Fibroblast of villous mesenchyme (primary cell): ENCODE measurements around the gene ANO2. TPM values are rescaled to one million over a fixed set of nuclear protein-coding genes. Genes with fewer than 3 reads are reported as not detected.
"Not testable (repeated sequence)": the region's sequence is repeated elsewhere in the genome, so short reads cannot be mapped to it uniquely, and the experiment has no call there.

Experiments used
- DNase-seq: peaks from one replicate; pipeline ENCODE4 v3.0.0-alpha.2; 2010; ENCODE audit warnings: low read depth
- H3K4me3 ChIP-seq: 2 replicates; pipeline ENCODE4 v1.5.1; 2011; ENCODE audit warnings: low read depth, mild to moderate bottlenecking, low read length
- total RNA-seq: library from RNA; depleted of rRNA; stranded (reverse); fragments of >200 nt; gene quantifications from 2 replicates; pipeline ENCODE4 v1.2.3, GENCODE V29; 2012
- TF ChIP-seq, protein P1 (sequence below): IDR thresholded peaks from 2 replicates; pipeline ENCODE4 v1.5.1; 2012; ENCODE audit warnings: low read depth, mild to moderate bottlenecking, low read length; ENCODE audit not compliant: insufficient read depth

ANO2 gene
- total RNA-seq, 1 donor = 0.43 TPM

DNA sequence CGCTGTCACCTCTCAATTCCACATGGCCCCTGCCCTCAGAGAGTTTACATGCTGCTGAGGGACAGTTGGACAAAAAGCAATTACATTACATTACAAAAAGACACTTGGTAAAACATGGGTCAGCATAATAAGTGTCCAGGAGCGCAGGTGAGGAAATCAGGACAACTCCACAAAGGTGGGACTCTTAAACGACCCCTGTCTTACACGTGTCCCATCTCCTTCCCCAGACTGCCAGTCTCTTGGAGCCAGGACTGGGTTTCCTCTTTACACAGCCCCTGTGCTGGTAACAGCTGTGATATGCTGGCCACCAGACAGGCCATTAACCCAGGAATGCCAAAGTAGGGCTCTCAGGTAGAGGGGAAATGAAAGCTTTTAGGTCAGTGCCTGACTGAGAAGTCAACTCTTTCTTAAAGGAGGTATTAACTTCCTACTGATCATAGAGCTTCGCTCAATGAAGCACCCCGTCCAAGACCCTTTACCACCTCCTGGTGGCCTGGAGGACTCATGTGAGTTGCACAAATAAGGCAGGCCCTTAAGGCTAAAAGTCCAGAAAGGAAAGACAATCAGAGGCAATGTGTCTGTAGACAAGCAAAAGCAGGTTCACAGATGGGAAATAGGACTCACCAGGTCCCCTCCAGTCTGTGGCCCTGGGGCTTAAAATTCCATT, 55.5 kb downstream of the ANO2 start:
- TF ChIP-seq, protein P1, sequence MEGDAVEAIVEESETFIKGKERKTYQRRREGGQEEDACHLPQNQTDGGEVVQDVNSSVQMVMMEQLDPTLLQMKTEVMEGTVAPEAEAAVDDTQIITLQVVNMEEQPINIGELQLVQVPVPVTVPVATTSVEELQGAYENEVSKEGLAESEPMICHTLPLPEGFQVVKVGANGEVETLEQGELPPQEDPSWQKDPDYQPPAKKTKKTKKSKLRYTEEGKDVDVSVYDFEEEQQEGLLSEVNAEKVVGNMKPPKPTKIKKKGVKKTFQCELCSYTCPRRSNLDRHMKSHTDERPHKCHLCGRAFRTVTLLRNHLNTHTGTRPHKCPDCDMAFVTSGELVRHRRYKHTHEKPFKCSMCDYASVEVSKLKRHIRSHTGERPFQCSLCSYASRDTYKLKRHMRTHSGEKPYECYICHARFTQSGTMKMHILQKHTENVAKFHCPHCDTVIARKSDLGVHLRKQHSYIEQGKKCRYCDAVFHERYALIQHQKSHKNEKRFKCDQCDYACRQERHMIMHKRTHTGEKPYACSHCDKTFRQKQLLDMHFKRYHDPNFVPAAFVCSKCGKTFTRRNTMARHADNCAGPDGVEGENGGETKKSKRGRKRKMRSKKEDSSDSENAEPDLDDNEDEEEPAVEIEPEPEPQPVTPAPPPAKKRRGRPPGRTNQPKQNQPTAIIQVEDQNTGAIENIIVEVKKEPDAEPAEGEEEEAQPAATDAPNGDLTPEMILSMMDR = no peak
- H3K4me3 ChIP-seq = no peak overlapping the region
- DNase-seq = no peak

DNA sequence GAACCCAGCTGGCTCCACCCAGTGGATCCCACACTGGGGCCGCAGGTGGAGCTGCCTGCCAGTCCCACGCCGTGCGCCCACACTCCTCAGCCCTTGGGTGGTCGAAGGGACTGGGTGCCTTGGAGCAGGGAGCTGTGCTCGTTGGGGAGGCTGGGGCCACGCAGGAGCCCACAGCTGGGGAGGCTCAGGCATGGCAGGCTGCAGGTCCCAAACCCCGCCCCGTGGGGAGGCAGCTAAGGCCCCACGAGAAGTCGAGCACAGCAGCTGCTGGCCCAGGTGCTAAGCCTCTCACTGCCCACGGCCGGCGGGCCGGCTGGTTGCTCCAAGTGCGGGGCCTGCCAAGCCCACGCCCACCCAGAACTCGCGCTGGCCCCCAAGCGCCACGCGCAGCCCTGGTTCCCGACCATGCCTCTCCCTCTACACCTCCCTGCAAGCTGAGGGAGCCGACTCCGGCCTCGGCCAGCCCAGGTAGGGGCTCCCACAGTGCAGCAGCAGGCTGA, 56.2 kb downstream of the ANO2 start:
- H3K4me3 ChIP-seq = no peak overlapping the region
- DNase-seq = no peak
- TF ChIP-seq, protein P1 = no peak

DNA sequence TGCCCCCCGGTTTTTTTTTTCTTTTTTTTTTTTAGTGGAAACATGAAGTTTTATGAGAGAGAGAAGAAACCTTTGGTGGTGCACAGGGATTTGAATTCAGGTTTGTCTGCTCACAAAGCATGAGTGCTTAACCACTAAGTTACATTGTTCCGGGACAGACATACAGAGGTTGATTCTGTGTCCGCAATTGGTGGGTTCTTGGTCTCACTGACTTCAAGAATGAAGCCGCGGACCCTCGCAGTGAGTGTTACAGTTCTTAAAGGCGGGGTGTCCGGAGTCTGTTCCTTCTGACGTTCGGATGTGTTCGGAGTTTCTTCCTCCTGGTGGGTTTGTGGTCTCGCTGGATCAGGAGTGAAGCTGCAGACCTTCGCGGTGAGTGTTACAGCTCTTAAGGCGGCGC, 57.2 kb downstream of the ANO2 start:
- not testable (repeated sequence) for DNase-seq, H3K4me3 ChIP-seq

DNA sequence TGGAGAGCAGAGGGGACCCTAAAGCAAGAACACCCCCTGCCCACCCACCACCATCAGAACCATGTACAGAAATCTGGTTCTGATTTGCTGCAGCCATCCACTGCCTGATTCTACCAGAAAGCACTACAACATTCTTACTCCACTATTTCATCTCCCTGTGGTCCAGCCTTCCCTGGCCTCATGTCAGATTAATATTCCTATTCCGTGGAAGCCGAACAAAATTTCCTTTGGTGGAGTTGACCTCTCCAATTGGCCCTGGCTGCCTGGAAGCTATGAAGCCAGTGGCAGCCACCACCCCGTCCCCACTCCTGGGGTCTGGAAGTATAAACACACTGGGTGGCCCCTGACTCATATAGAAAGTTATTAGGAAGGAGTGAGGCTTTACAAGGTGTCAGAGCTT, 60.2 kb downstream of the ANO2 start:
- H3K4me3 ChIP-seq = no peak overlapping the region
- TF ChIP-seq, protein P1 = no peak
- DNase-seq = no peak

DNA sequence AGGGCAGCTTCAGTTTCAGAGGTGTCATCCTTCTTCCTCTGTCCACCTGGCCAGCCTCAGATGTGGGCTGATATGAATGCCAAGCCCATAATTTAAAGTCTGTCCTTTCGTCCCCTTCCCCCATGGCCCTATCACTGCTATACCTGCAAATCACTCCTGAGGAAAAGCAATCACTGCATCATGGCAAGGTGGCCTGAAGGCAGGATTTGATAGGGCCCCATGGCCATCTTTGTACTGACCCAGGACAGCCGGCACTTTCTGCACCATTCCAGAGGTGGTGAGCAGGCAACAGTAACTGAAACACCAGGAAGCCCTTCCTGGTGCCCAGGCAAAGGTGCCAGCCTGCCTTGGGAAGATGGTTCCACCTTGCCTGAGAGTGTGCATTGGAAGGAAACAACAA, 60.8 kb downstream of the ANO2 start:
- no peak overlapping the region for H3K4me3 ChIP-seq
- TF ChIP-seq, protein P1 = no peak
- DNase-seq = no peak

DNA sequence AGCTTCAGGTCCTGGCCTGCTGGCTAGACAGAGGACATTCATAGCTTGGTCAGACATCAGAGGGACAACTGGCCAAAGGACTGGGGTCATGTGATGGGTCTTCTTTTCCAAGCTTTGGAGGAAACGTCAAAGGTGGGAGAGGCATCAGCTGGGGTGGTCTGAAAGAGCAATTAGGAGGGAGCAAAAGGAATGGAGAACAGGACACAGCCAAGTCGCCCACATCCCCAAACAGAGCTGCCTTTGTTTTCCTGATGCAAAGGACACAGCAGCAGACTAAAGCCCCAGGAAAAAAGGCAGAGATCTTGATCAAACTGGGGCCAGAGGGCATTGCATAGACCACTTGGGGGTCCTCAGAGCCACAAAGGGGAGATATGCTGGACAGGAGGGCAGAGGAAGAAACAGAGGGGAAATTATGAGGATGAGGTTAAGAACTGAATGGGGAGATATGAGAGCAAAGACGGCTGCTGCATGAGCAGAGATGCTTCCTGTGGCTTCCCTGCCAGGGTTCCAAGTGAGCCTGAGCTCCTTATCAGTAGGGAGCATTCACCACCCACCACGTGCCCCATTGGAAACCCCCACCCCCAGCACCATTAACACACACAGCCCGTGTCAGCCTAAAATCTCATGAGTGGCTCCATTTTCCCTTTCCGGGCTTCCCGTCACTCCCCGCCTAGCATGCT, 62.4 kb downstream of the ANO2 start:
- TF ChIP-seq, protein P1 = no peak
- no peak overlapping the region for H3K4me3 ChIP-seq
- no peak for DNase-seq

DNA sequence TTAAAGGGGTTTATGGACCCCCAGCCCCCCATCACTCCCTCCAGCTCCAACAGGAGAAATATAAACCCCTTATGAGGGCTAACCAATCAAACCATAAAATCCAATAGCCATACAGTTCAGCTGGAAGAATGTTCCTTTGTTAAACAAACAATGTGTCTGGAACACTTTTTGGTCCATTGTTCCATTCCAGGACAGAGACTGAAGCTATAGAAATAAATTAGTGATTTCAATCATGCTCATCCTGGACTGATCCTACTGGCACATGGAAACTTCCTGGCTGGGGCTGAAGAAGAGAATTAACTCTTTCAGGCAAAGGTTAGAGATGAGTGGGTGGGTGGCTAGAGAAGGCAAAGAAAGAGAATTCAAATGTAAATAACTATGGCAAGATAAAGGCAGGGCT, 63.4 kb downstream of the ANO2 start:
- TF ChIP-seq, protein P1 = no peak
- DNase-seq = no peak

More for the DNA sequence above, 63.4 kb downstream of the ANO2 start:
- H3K4me3 ChIP-seq = no peak overlapping the region
